ENCODE measurements around the gene LMAN2.
"Not testable (repeated sequence)": the region's sequence is repeated elsewhere in the genome, so short reads cannot be mapped to it uniquely, and the experiment has no call there.

LMAN2 gene

GRCh38 chr5:177349362-177349647 lies 2.2 kb downstream of the LMAN2 start:
- H3K36me3 ChIP-seq, result peaks cover 7 to 25% (median 13%) of the 10 kb centered on the region in 3 donors
- intact Hi-C loops (cut with DNase I; ENCODE audit: low total_unique reads), result no loop called here

DNA sequence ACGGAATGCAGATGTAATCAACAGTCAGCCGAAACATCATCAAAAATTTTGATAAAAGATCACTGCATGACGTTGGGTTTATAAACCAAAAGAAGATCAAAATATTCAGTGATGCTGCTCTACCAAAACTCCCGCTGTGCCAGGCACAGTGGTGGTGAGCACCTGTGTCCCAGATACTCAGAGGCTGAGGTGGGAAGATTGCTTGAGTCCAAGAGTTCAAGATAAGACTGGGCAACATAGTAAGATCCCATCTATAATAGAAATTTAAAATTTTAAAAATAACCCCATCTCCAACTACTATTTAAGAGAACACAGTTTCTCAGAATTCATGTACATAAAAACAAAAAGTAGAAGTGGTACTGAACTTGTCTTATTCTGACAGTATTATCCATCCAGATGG lies 3.8 kb downstream of the LMAN2 start:
- Histone ChIP-seq H3K36me3 (peaks cover 7 to 34% (median 17%) of the 10 kb centered on the region in 3 donors), H3K27me3 (no peaks in the 10 kb centered on the region), H3K4me3 (no peak overlapping the region), H3K27ac (no peak overlapping the region), H3K4me1 (peaks cover 0 to 50% (median 30%) of the 10 kb centered on the region in 4 donors), H3K9me3 (no peaks in the 10 kb centered on the region)
- intact Hi-C loops (cut with DNase I; ENCODE audit: low total_unique reads), result no loop called here
- no peak for DNase-seq
- TF ChIP-seq, protein P1, sequence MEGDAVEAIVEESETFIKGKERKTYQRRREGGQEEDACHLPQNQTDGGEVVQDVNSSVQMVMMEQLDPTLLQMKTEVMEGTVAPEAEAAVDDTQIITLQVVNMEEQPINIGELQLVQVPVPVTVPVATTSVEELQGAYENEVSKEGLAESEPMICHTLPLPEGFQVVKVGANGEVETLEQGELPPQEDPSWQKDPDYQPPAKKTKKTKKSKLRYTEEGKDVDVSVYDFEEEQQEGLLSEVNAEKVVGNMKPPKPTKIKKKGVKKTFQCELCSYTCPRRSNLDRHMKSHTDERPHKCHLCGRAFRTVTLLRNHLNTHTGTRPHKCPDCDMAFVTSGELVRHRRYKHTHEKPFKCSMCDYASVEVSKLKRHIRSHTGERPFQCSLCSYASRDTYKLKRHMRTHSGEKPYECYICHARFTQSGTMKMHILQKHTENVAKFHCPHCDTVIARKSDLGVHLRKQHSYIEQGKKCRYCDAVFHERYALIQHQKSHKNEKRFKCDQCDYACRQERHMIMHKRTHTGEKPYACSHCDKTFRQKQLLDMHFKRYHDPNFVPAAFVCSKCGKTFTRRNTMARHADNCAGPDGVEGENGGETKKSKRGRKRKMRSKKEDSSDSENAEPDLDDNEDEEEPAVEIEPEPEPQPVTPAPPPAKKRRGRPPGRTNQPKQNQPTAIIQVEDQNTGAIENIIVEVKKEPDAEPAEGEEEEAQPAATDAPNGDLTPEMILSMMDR (IDR thresholded peaks at IDR 0.05), result no peak

More at GRCh38 chr5:177349362-177349647, 2.2 kb downstream of the LMAN2 start:
- no peak overlapping the region for H3K27ac ChIP-seq
- no peaks in the 10 kb centered on the region for H3K27me3 ChIP-seq
- H3K9me3 ChIP-seq, result no peaks in the 10 kb centered on the region
- DNase-seq, result no peak
- no peak overlapping the region for H3K4me3 ChIP-seq
- TF ChIP-seq, protein P1 (IDR thresholded peaks at IDR 0.05), result no peak
- peaks cover 0 to 50% (median 30%) of the 10 kb centered on the region in 4 donors for H3K4me1 ChIP-seq

- intact Hi-C loops (cut with DNase I; ENCODE audit: low total_unique reads), result no loop called here
- TF ChIP-seq, protein P1 (IDR thresholded peaks at IDR 0.05), result no peak
- peaks cover 0 to 45% (median 30%) of the 10 kb centered on the region in 4 donors for H3K4me1 ChIP-seq
Observed at GRCh38 chr5:177346820-177347219, 4.6 kb downstream of the LMAN2 start.

DNA sequence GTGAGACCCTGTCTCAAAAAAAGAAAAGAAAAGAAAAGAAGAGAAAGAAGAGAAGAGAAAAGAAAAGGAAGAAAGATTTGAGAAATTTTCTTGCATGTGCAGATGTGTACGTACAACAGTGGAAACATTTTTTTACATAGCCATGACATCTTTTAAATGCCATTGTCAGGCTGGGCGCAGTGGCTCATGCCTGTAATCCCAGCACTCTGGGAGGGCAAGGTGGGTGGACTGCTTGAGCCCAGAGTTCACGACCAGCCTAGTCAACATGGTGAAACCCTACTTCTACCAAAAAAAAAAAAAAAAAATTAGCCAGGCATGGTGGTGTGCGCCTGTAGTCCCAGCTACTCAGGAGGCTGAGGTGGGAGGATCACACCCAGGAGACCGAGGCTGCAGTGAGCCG lies 6.6 kb downstream of the LMAN2 start:
- no peak for DNase-seq

More at GRCh38 chr5:177346820-177347219, 4.6 kb downstream of the LMAN2 start:
- Histone ChIP-seq H3K4me3 (no peak overlapping the region), H3K27ac (no peak overlapping the region), H3K9me3 (no peaks in the 10 kb centered on the region), H3K27me3 (no peaks in the 10 kb centered on the region), H3K36me3 (peaks cover 7 to 38% (median 17%) of the 10 kb centered on the region in 3 donors)
- DNase-seq, result no peak

GRCh38 chr5:177343777-177344176 lies 7.7 kb downstream of the LMAN2 start:
- no peak overlapping the region for H3K4me3 ChIP-seq
- no peaks in the 10 kb centered on the region for H3K27me3 ChIP-seq
- H3K27ac ChIP-seq, result no peak overlapping the region
- peaks cover 0 to 26% (median 12%) of the 10 kb centered on the region in 4 donors for H3K4me1 ChIP-seq
- intact Hi-C loops (cut with DNase I; ENCODE audit: low total_unique reads), result no loop called here
- no peak for DNase-seq
- H3K36me3 ChIP-seq, result peaks cover 7 to 49% (median 23%) of the 10 kb centered on the region in 3 donors
- H3K9me3 ChIP-seq, result no peaks in the 10 kb centered on the region
- TF ChIP-seq, protein P1 (IDR thresholded peaks at IDR 0.05), result no peak

More for the DNA sequence above, 6.6 kb downstream of the LMAN2 start:
- H3K27ac ChIP-seq, result no peak overlapping the region
- no peak overlapping the region for H3K4me3 ChIP-seq
- TF ChIP-seq, protein P1 (IDR thresholded peaks at IDR 0.05), result no peak
- peaks cover 7 to 49% (median 23%) of the 10 kb centered on the region in 3 donors for H3K36me3 ChIP-seq
- intact Hi-C loops (cut with DNase I; ENCODE audit: low total_unique reads), result no loop called here
- no peaks in the 10 kb centered on the region for H3K9me3 ChIP-seq
- peaks cover 0 to 33% (median 19%) of the 10 kb centered on the region in 4 donors for H3K4me1 ChIP-seq
- H3K27me3 ChIP-seq, result no peaks in the 10 kb centered on the region

DNA sequence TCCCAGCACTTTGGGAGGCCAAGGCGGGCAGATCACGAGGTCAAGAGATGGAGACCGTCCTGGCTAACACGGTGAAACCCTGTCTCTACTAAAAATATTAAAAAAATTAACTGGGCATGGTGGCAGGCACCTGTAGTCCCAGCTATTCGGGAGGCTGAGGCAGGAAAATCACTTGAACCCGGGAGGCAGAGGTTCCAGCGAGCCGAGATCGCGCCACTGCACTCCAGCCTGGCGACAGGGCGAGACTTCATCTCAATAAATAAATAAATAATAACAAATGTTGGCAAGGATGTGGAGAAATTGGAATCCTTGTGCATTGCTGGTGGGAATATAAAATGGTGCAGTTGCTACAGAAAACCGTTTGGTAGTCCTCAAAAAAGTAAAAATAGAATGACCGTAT lies 8.5 kb downstream of the LMAN2 start:
- H3K4me3 ChIP-seq; intact Hi-C loops (cut with DNase I; ENCODE audit: low total_unique reads); H3K9me3 ChIP-seq; DNase-seq; H3K27me3 ChIP-seq; H3K27ac ChIP-seq: not testable (repeated sequence)
- peaks cover 7 to 56% (median 30%) of the 10 kb centered on the region in 3 donors for H3K36me3 ChIP-seq
- H3K4me1 ChIP-seq, result peaks cover 0 to 23% (median 7%) of the 10 kb centered on the region in 4 donors

Data from tibial artery (tissue), 4 donors.